HEK293T (cell line): ENCODE results near the gene BICC1.

Experiments used
- FOXA1 ChIP-seq: fragments of 450-650 bp; IDR thresholded peaks from 2 replicates; pipeline ENCODE4 v1.6.1; 2016; ENCODE audit warnings: mild to moderate bottlenecking
- FOXK2 ChIP-seq: fragments of 450-650 bp; IDR thresholded peaks from 2 replicates; pipeline ENCODE4 v1.6.1; 2016; ENCODE audit warnings: mild to moderate bottlenecking
- NFRKB ChIP-seq: fragments of 450-650 bp; IDR thresholded peaks from 2 replicates; pipeline ENCODE4 v1.6.1; 2016; ENCODE audit warnings: mild to moderate bottlenecking, moderate library complexity
- SP1 ChIP-seq: fragments of 450-650 bp; IDR thresholded peaks from 2 replicates; pipeline ENCODE4 v1.6.1; 2017

DNA sequence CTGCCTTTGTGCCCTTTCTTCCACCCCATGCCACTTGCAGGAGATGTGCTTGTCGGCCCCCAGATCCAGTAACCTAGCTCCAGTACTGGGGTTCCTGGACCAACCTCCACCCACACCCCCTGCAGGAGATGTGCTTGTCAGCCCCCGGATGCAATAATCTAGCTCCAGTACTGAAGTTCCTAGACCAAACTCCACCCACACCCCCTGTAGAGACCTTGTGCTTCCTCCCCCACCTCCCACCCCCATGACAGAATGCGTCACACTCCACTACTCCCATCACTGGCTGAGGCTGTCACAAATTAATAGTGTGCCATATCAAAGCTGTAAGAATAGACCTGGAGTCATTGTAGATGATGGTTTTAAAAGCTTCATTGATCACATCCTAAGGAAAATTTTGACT, 185.0 kb downstream of the BICC1 start:
- TF ChIP-seq FOXK2 (no peak), SP1 (no peak), NFRKB (no peak), FOXA1 (no peak)
